Trophoblast cell (in vitro differentiated cells and primary cell): ENCODE results near the gene PC.
A peak's percentile ranks its signal among the peaks of the same experiment; 100 is the strongest.

ENCODE experiments used
- DNase-seq, 2 donors: peaks; one replicate each; pipeline ENCODE4 v3.0.0-alpha.2; 2016
- H2AFZ ChIP-seq: 2 replicates; pipeline ENCODE4 v1.6.1; 2013; ENCODE audit warnings: low read length, moderate library complexity, mild to moderate bottlenecking; ENCODE audit not compliant: insufficient read depth, poor library complexity
- H2AK5ac ChIP-seq: 2 replicates; pipeline ENCODE4 v1.6.1; 2013; ENCODE audit warnings: mild to moderate bottlenecking, low read length
- H2BK120ac ChIP-seq: 2 replicates; pipeline ENCODE4 v1.6.1; 2013; ENCODE audit warnings: low read length, mild to moderate bottlenecking, moderate library complexity; ENCODE audit not compliant: insufficient read depth, poor library complexity
- H2BK12ac ChIP-seq: 2 replicates; pipeline ENCODE4 v1.6.1; 2013; ENCODE audit warnings: mild to moderate bottlenecking, low read length, moderate library complexity
- H2BK5ac ChIP-seq: 2 replicates; pipeline ENCODE4 v1.6.1; 2013; ENCODE audit warnings: low read length, low read depth, moderate library complexity, mild to moderate bottlenecking; ENCODE audit not compliant: poor library complexity
- H3K14ac ChIP-seq: 2 replicates; pipeline ENCODE4 v1.6.1; 2013; ENCODE audit warnings: mild to moderate bottlenecking, low read length
- H3K18ac ChIP-seq: 2 replicates; pipeline ENCODE4 v1.6.1; 2013; ENCODE audit warnings: mild to moderate bottlenecking, low read length
- H3K23ac ChIP-seq: 2 replicates; pipeline ENCODE4 v1.6.1; 2013; ENCODE audit warnings: low read length
- H3K27ac ChIP-seq: 2 replicates; pipeline ENCODE4 v1.5.1; 2013; ENCODE audit warnings: low read depth, mild to moderate bottlenecking, inconsistent platforms, low read length, moderate library complexity
- H3K27me3 ChIP-seq: 2 replicates; pipeline ENCODE4 v1.6.1; 2013; ENCODE audit warnings: inconsistent platforms, mild to moderate bottlenecking, low read length, moderate library complexity; ENCODE audit not compliant: insufficient read depth
- H3K36me3 ChIP-seq, 2 experiments: 1 replicate in 1 of 2; 2 replicates in 1 of 2; pipeline ENCODE4 v1.6.1; 2013; ENCODE audit warnings: low read length in 2 of 2, mild to moderate bottlenecking in 2 of 2, moderate library complexity in 1 of 2; ENCODE audit not compliant: insufficient read depth in 2 of 2, control insufficient read depth in 1 of 2
- H3K4ac ChIP-seq: 2 replicates; pipeline ENCODE4 v1.6.1; 2013; ENCODE audit warnings: low read depth, mild to moderate bottlenecking, low read length, moderate library complexity
- H3K4me1 ChIP-seq, 2 experiments: 1 replicate in 1 of 2; 2 replicates in 1 of 2; pipeline ENCODE4 v1.6.1; 2013; ENCODE audit warnings: low read length in 2 of 2, mild to moderate bottlenecking in 2 of 2, moderate library complexity in 1 of 2; ENCODE audit not compliant: insufficient read depth in 2 of 2, control insufficient read depth in 1 of 2
- H3K4me2 ChIP-seq: 2 replicates; pipeline ENCODE4 v1.6.1; 2013; ENCODE audit warnings: inconsistent platforms, mild to moderate bottlenecking, low read length, moderate library complexity
- H3K4me3 ChIP-seq: 2 replicates; pipeline ENCODE4 v1.5.1; 2013; ENCODE audit warnings: mild to moderate bottlenecking, low read depth, low read length, inconsistent platforms
- H3K79me1 ChIP-seq: one replicate; pipeline ENCODE4 v1.6.1; 2013; ENCODE audit warnings: low read length
- H3K79me2 ChIP-seq: 2 replicates; pipeline ENCODE4 v1.6.1; 2013; ENCODE audit warnings: low read length, mild to moderate bottlenecking; ENCODE audit not compliant: control insufficient read depth, insufficient read depth, poor library complexity
- H3K9ac ChIP-seq: 2 replicates; pipeline ENCODE4 v1.6.1; 2013; ENCODE audit warnings: mild to moderate bottlenecking, low read length
- H3K9me3 ChIP-seq: 2 replicates; pipeline ENCODE4 v1.6.1; 2013; ENCODE audit warnings: low read depth, mild to moderate bottlenecking, control low read depth, inconsistent platforms, low read length; ENCODE audit not compliant: insufficient read depth
- H4K12ac ChIP-seq: 2 replicates; pipeline ENCODE4 v1.6.1; 2013; ENCODE audit warnings: low read depth, mild to moderate bottlenecking, low read length, moderate library complexity
- H4K8ac ChIP-seq: 2 replicates; pipeline ENCODE4 v1.6.1; 2013; ENCODE audit warnings: low read depth, mild to moderate bottlenecking, low read length, moderate library complexity
- H4K91ac ChIP-seq: one replicate; pipeline ENCODE4 v1.6.1; 2013; ENCODE audit warnings: low read depth, mild to moderate bottlenecking, low read length, moderate library complexity
- whole genome bisulfite sequencing: extraction: QIAGEN DNeasy Blood & Tissue Kit; methylation state at CpG from one replicate; pipeline ENCODE4 v1.1.7; 2013; ENCODE audit warnings: missing lambda C conversion rate; ENCODE audit not compliant: insufficient read length, insufficient coverage; ENCODE audit errors: extremely low coverage; 5-methylcytosine and 5-hydroxymethylcytosine counted together

Gene PC

DNA sequence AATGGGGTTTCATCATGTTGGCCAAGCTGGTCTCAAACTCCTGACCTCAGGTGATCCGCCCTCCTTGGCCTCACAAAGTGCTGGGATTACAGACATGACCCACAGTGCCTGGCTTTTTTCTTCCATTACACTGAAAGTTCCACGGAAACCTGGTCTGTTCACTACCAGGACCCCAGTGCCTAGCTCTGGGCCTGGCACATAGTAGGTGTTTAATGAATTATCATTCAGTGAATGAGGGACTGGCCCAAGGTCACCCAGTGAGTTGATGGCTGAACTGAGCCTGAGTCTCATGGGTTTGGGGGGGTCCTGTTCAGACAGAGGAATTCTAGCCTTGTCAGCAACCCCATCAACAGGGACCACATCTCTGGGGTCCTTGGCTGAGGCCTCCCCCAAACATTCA lies 20.0 kb upstream of the PC start:
- H3K36me3 ChIP-seq = no peaks in the 10 kb centered on the region
- H4K12ac ChIP-seq = no peak overlapping the region
- H3K9me3 ChIP-seq = peaks cover 3% of the 10 kb centered on the region
- H3K4me1 ChIP-seq = peaks cover 0 to 3% of the 10 kb centered on the region in 2 experiments
- no CpG with 5 or more reads among the region's 2 CpGs for WGBS
- no peaks in the 10 kb centered on the region for H3K79me2 ChIP-seq
- no peak overlapping the region for H3K27ac ChIP-seq
- H3K4ac ChIP-seq = no peak overlapping the region
- H3K79me1 ChIP-seq = no peaks in the 10 kb centered on the region
- no peak overlapping the region for H3K14ac ChIP-seq
- no peak overlapping the region for H3K4me2 ChIP-seq
- no peak overlapping the region for H2BK12ac ChIP-seq
- no peak overlapping the region for H4K8ac ChIP-seq
- H4K91ac ChIP-seq = no peak overlapping the region
- no peak overlapping the region for H2AK5ac ChIP-seq
- H3K18ac ChIP-seq = no peak overlapping the region
- H3K27me3 ChIP-seq = no peaks in the 10 kb centered on the region
- DNase-seq = no peak
- H2BK5ac ChIP-seq = no peak overlapping the region
- H2BK120ac ChIP-seq = no peak overlapping the region
- H3K4me3 ChIP-seq = no peak overlapping the region
- H2AFZ ChIP-seq = no peak overlapping the region
- no peak overlapping the region for H3K9ac ChIP-seq
- H3K23ac ChIP-seq = no peak overlapping the region

DNA sequence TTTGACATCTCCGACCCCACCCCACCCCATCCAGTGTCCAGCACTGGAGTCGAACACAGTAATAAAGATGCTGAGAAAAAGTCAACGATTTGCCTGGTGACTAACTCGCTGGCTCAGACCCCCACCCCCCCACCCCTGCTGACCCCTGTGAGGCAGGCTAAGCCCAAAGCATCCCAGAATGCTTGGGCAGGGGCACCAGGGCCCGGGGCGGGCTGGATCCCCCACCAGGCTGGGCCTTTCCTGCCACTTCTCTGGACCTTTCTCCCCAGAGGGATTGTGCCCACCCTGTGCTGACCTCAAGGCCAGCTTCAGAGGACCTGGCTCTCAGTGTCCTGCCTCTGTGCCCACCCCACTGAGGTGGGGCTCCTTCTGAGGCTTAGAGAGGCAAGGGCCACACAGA lies 18.7 kb upstream of the PC start:
- no peak overlapping the region for H2BK5ac ChIP-seq
- no peak for DNase-seq
- no peak overlapping the region for H3K18ac ChIP-seq
- no peak overlapping the region for H3K23ac ChIP-seq
- H4K12ac ChIP-seq = no peak overlapping the region
- no peak overlapping the region for H3K4me3 ChIP-seq
- no peak overlapping the region for H2BK120ac ChIP-seq
- H3K36me3 ChIP-seq = no peaks in the 10 kb centered on the region
- H3K79me2 ChIP-seq = no peaks in the 10 kb centered on the region
- WGBS = no CpG with 5 or more reads among the region's 6 CpGs
- peaks cover 3% of the 10 kb centered on the region for H3K9me3 ChIP-seq
- H3K14ac ChIP-seq = no peak overlapping the region
- peaks cover 0 to 3% of the 10 kb centered on the region in 2 experiments for H3K4me1 ChIP-seq
- no peak overlapping the region for H3K27ac ChIP-seq
- H3K27me3 ChIP-seq = no peaks in the 10 kb centered on the region
- H3K9ac ChIP-seq = no peak overlapping the region
- H2BK12ac ChIP-seq = no peak overlapping the region
- H3K4ac ChIP-seq = no peak overlapping the region
- no peaks in the 10 kb centered on the region for H3K79me1 ChIP-seq
- no peak overlapping the region for H3K4me2 ChIP-seq
- H4K91ac ChIP-seq = no peak overlapping the region
- no peak overlapping the region for H4K8ac ChIP-seq
- H2AFZ ChIP-seq = no peak overlapping the region
- H2AK5ac ChIP-seq = no peak overlapping the region

- H2AK5ac ChIP-seq = no peak overlapping the region
- H3K9me3 ChIP-seq = peaks cover 3% of the 10 kb centered on the region
- H3K4me1 ChIP-seq = peaks cover 2 to 3% of the 10 kb centered on the region in 2 experiments
- H3K4ac ChIP-seq = no peak overlapping the region
- no peaks in the 10 kb centered on the region for H3K79me1 ChIP-seq
- H3K9ac ChIP-seq = no peak overlapping the region
- WGBS = no CpG with 5 or more reads among the region's 9 CpGs
- no peak overlapping the region for H3K4me2 ChIP-seq
- H4K91ac ChIP-seq = no peak overlapping the region
- H3K27me3 ChIP-seq = no peaks in the 10 kb centered on the region
- no peaks in the 10 kb centered on the region for H3K36me3 ChIP-seq
- no peak overlapping the region for H2AFZ ChIP-seq
- H3K23ac ChIP-seq = no peak overlapping the region
- no peak overlapping the region for H3K18ac ChIP-seq
- H2BK12ac ChIP-seq = no peak overlapping the region
- H3K79me2 ChIP-seq = no peaks in the 10 kb centered on the region
- no peak overlapping the region for H2BK5ac ChIP-seq
- no peak overlapping the region for H3K14ac ChIP-seq
- peak; percentile 11 to 49 for DNase-seq
- no peak overlapping the region for H3K27ac ChIP-seq
- no peak overlapping the region for H2BK120ac ChIP-seq
- H4K8ac ChIP-seq = no peak overlapping the region
- H3K4me3 ChIP-seq = no peak overlapping the region
- H4K12ac ChIP-seq = no peak overlapping the region
These were observed 17.9 kb upstream of the PC start for GRCh38 chr11:66976028-66976467.

GRCh38 chr11:66975405-66976027 lies 17.3 kb upstream of the PC start:
- no peak overlapping the region for H2BK12ac ChIP-seq
- H3K4me3 ChIP-seq = no peak overlapping the region
- no peak overlapping the region for H3K4ac ChIP-seq
- H3K4me1 ChIP-seq = peaks cover 3% of the 10 kb centered on the region in 2 experiments
- H4K12ac ChIP-seq = no peak overlapping the region
- H3K4me2 ChIP-seq = no peak overlapping the region
- no peak overlapping the region for H3K14ac ChIP-seq
- H3K9ac ChIP-seq = no peak overlapping the region
- H3K27ac ChIP-seq = no peak overlapping the region
- H3K27me3 ChIP-seq = no peaks in the 10 kb centered on the region
- H3K18ac ChIP-seq = no peak overlapping the region
- no peak overlapping the region for H4K8ac ChIP-seq
- H3K9me3 ChIP-seq = peaks cover 3% of the 10 kb centered on the region
- no peak overlapping the region for H3K23ac ChIP-seq
- H2AK5ac ChIP-seq = peak overlapping the region; percentile 44
- no peak overlapping the region for H4K91ac ChIP-seq
- H2BK5ac ChIP-seq = no peak overlapping the region
- H3K79me2 ChIP-seq = no peaks in the 10 kb centered on the region
- no peak overlapping the region for H2BK120ac ChIP-seq
- no peak for DNase-seq
- WGBS = no CpG with 5 or more reads among the region's 11 CpGs
- no peaks in the 10 kb centered on the region for H3K79me1 ChIP-seq
- no peak overlapping the region for H2AFZ ChIP-seq
- no peaks in the 10 kb centered on the region for H3K36me3 ChIP-seq
